ENCODE results near the gene ADSS1.
"Not testable (repeated sequence)": the region's sequence is repeated elsewhere in the genome, so short reads cannot be mapped to it uniquely, and the experiment has no call there.

The ADSS1 gene

GRCh38 chr14:104718147-104718546 lies 5.9 kb upstream of the ADSS1 start:
- no peak for DNase-seq

GRCh38 chr14:104718871-104719270 lies 5.2 kb upstream of the ADSS1 start:
- no peak for DNase-seq

- DNase-seq: no peak
Observed at GRCh38 chr14:104719343-104719742, 4.7 kb upstream of the ADSS1 start.

GRCh38 chr14:104721505-104722431 lies 2.3 kb upstream of the ADSS1 start:
- DNase-seq: no peak

GRCh38 chr14:104722938-104723650 lies 935 bp upstream of the ADSS1 start:
- DNase-seq: no peak

GRCh38 chr14:104724407-104724980 lies 465 bp downstream of the ADSS1 start:
- DNase-seq: peak in 1 of 2 experiments; percentile 22

- peak; percentile 21 to 33 for DNase-seq
Observed at GRCh38 chr14:104724981-104725771, 1.1 kb downstream of the ADSS1 start.

GRCh38 chr14:104725772-104726548 lies 1.9 kb downstream of the ADSS1 start:
- DNase-seq: no peak

GRCh38 chr14:104726600-104727451 lies 2.8 kb downstream of the ADSS1 start:
- DNase-seq: peak in 1 of 2 experiments; percentile 11

GRCh38 chr14:104728631-104729030 lies 4.6 kb downstream of the ADSS1 start:
- DNase-seq: no peak

- not testable (repeated sequence) for DNase-seq
Observed at GRCh38 chr14:104729176-104729834, 5.3 kb downstream of the ADSS1 start.

GRCh38 chr14:104729835-104730181 lies 5.8 kb downstream of the ADSS1 start:
- DNase-seq: no peak

- no peak for DNase-seq
Observed at GRCh38 chr14:104730487-104730886, 6.5 kb downstream of the ADSS1 start.

- DNase-seq: peak in 1 of 2 experiments; percentile 27
Observed at GRCh38 chr14:104731320-104732294, 7.6 kb downstream of the ADSS1 start.

- no peak for DNase-seq
Observed at GRCh38 chr14:104732355-104732804, 8.4 kb downstream of the ADSS1 start.

GRCh38 chr14:104732931-104733681 lies 9.1 kb downstream of the ADSS1 start:
- no peak for DNase-seq

GRCh38 chr14:104734051-104734587 lies 10.1 kb downstream of the ADSS1 start:
- DNase-seq: no peak

- no peak for DNase-seq
Observed at GRCh38 chr14:104734601-104734990, 10.6 kb downstream of the ADSS1 start.

All from SW 1271 (cell line).